Measurements from ENCODE around the gene SPTLC2.

SPTLC2 gene

GRCh38 chr14:77498984-77499527 is 117.4 kb downstream of the SPTLC2 start:
- no peak for DNase-seq

- peak; percentile 38 for DNase-seq
Measured at GRCh38 chr14:77498120-77498979, 118.1 kb downstream of the SPTLC2 start, which contains the start of gene ISM2. ISM2 (minus strand) TSS chr14:77498816; CDS start chr14:77498793, 23 bp downstream.

DNA sequence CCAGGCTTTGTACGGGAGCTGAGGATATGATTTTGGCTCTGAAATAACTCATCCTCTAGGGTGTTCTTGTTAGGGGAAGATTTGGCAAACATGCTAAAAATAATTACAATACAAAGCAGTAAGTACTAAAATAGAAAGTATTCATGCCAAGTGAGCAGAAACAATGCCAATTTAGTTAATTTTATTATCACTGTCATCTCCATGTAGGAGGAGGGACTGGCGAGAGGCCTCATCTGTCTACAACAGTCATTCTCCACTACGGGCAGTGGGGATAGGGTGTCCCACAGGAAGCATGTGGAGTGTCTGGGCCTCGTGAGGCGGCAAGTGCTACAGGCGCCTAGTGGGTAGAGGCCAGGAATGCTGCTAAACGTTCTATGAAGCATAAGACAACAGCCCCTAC is 121.1 kb downstream of the SPTLC2 start:
- DNase-seq: no peak

DNA sequence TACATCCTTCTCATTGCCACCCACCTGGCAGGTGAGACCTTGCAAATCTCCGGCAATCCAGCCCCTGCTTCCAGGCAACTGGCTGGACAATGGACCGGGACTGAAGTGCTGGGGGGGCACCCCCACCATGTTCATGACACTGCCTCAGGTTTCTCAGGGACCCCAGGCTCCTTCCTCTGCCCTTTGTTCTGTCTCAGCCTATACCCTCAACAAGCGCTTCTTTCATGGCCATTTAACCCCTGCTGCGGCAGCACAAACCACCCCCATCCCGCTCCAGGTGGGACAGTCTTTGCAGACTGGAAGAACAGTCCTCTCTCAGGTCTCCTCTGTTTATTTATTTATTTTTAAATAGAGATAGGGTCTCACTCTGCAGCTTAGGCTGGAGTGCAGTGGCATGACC is 125.4 kb downstream of the SPTLC2 start:
- no peak for DNase-seq

DNA sequence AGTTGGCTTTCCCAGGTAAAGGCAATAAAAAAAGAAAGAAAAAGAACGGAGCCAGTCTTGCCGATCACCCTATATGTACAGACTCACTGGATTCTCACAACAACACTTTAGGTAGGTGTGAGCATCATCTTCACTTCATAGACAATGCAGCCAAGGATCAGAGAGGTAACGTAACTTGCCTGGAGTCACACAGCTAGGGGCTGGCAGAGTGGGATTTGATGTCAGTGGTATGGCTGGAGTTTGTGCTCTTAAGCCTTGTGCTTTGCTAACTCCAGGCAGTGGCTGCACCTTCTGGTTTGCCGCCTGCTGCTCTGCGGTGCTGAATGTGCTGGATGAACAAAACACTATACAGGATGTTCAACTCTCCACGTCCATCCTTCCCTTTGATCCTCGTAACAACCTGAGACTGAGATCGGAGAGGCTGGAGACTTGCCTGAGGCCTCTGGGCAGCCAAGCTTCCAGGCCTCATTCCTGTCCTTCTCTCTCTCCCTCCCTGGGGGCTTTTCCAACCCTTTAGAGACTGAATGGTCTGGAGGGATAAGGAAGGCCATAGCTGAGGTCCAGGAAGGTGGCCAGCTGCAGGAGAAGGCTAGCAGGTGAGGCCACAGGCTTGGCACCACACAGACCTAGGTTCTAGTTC is 126.0 kb downstream of the SPTLC2 start:
- DNase-seq: no peak

GRCh38 chr14:77489041-77489440 is 127.4 kb downstream of the SPTLC2 start:
- DNase-seq: no peak

DNA sequence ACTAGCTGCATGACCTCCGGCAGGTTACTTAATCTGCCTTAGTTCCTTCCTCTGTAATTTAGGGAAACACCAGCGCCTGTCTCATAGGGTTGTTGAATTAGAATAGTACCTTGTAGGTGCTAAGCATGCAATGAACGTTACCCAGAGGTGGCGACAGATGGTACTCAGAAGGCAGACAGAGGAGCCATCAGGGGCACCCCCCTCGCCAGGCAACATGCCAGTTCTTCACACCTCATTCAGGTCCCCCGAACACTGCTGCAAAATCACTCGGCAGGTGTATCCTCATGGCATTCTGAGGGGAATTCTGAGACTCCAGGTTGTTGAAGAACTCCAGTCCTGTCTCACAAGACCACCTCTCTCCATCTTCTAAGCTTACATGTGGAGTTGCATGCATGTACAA is 127.9 kb downstream of the SPTLC2 start:
- no peak for DNase-seq

DNA sequence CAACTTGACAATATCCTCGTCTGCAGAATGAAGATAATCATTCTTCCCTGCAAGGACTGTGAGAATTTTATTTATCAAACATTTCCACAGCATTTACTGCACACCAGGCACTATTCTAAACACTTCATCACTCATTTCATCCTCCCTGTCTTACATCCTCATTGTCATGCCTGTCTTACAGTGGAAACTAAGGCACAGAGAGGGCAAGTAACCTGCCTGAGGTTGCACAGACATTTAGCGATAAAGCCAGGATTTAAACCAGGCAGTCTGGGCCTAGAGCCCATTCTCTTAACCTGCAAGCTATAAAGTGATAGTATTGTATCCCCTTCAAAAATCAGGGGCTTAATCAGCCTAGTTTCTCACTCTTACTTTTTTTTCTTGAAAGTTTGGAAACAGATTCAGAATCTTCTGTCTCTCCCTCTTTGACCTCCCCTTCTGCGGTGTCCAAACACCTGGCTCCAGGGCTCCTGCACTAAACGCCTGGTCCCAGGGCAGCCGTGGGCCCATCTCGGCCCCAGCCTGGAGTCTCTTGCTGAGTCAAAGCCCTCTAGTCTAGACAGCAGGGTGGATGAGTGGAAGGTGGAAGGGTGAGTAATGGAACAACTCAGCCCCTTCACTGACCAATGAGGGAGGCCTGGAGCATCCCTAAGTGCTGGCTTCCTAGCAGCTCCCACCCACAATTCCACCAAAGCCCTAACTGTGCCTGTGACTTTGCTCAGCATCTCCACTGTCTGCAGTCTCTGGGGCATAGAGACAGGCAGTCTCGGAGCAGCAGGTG is 130.3 kb downstream of the SPTLC2 start:
- no peak for DNase-seq

- DNase-seq: no peak
Measured at GRCh38 chr14:77485256-77485655, 131.2 kb downstream of the SPTLC2 start.

DNA sequence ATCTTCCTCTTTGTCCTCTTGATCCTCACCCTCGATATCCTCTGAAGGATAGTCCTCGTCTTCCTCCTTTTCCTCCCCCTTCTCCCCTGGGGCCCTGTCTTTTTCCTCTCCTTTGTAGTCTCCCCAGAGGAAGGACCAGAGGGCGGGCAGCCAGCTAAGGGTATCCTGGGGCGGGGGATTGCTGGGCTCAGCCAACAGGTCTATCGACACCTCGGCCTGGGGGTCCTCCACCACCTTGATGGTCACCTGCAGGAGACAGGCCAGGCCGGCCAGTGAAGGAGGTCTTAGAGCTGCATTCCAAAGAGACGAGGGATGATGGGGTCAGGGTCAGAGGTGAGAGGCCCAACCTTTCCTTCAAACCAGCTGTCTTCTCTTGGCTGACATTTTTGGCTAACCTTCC is 134.0 kb downstream of the SPTLC2 start:
- DNase-seq: no peak

- no peak for DNase-seq
Measured at GRCh38 chr14:77478796-77479195, 137.6 kb downstream of the SPTLC2 start.

GRCh38 chr14:77478029-77478428 is 138.4 kb downstream of the SPTLC2 start:
- DNase-seq: no peak

DNA sequence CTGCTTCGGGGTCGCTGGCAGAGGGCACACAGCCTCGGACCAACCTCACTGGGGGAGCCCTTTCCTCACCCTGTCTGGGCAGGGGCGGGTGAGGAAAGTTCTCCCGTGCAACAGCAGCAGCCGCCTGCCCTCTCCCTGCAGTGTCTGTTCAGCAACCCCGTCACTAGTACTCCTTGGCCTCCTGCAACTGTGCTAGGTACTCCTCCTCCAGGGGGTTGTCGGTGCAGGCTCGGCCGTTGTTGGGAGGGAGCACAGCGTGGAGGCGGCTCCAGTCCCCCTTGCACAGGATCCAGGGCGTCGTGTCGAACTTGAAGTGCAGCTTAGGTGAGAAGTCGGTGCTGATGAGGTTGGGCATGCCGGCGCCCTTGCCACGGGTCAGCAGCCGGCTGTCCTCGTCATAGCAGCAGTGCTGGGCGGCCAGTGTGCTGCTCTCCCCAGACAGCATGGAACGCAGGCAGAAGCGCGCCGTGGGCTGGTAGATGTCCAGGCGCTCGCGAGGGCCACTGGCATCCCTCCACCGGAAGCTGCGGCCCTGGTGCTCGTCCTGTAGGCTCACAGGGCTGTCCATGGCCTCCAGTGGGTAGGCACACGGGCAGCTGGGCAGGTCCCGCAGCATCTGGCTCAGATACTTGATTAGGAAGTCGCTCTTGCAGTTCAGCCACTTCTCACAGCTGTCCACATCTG is 140.9 kb downstream of the SPTLC2 start:
- no peak for DNase-seq

DNA sequence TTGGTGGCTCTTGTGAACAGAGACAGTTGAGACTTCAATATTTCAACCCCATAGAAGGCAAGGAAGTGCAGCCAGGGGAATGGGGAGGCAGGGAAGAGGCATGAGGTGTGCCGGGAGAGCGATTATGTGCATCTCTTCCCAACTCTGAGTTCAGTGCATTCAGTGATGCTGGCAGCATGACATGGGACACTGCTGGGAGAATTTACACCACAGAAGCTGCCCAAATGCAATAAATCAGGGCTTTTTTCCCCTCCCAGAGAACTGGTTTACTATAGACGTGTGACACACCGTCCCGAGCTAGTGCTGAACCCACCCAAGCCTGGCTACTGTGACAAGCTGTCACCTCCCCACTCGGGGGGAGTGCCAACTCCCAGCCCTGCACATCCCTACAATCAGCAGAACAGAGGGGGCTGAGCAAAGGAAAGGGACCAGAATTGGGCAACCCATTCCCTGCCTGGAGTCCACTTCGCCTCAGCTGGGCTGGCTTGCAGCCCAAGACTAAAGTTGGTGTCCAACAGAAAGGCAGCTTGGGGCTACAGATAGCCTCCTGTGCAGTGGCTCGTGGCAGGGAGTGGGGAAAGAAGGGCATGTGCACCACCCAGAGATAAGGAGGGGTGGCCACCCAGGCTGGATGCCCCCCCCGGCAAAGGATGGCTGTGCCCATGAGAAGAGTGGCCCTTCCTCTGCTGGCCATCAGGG is 141.8 kb downstream of the SPTLC2 start:
- no peak for DNase-seq

GRCh38 chr14:77473921-77474320 is 142.5 kb downstream of the SPTLC2 start:
- no peak for DNase-seq

DNA sequence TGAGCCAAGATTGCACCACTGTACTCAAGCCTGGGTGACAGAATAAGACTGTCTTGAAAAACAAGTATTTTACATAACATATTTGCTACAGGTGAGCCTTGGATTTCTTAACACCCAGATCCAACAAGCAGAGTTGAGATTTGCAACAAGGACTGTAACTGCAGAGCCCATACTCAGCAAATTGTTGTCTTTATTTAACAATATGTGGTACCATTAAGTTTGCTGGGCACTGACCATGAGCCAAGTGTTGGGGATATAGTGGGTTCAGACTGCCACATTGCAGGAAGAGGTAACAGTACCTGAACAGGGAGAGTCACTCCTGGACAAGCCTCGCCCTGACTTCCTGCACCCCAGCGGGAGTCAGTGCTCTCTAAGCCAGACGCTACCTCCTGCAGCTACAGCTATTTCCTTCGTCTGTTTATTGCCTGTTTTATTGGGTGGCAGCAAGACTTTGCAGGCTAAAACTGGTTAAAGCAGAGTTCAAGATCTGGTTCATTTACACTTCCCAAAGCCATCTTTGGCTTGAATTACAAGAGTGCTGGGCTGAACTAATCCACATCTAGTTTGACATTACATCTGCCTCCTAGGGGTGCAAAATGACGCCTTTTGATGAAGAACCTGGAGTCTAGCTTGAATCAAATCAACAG is 146.1 kb downstream of the SPTLC2 start:
- no peak for DNase-seq

DNA sequence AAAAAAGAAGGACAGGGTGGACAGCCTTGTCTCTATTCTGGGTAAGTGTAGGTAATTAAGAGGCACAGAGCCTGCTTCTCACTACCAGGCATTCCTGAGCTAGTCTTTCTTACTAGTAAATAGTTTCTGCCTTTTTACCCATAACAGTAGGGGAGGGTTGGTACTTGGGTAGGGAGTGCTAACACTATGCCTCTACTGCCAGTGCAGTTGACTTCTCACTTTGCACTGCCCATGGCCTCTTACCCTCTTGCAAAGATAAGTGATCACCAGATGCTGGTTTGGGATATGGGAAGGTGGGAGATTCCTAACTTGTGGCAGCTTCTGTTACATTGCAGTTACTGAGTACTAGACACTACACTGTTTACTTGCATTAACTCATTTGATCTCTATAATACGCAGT is 146.9 kb downstream of the SPTLC2 start:
- DNase-seq: no peak

- DNase-seq: no peak
Measured at GRCh38 chr14:77469067-77469505, 147.4 kb downstream of the SPTLC2 start.

GRCh38 chr14:77467801-77468200 is 148.6 kb downstream of the SPTLC2 start:
- DNase-seq: no peak

- peak; percentile 74 for DNase-seq
Measured at GRCh38 chr14:77459072-77459723, 157.2 kb downstream of the SPTLC2 start.

Data from activated CD4-positive, alpha-beta T cell treated with anti-CD3 and anti-CD28 coated beads, Interleukin-2, amount 50 U/mL, for 16 hours (primary cell).